A549 (cell line): ENCODE measurements around the gene MEF2D. TPM values are rescaled to one million over a fixed set of nuclear protein-coding genes. Genes with fewer than 3 reads are reported as not detected.

ENCODE experiments used
- ATAC-seq, 2 experiments: fragments of 200-7000 bp in 1 of 2; fragments of >200 bp in 1 of 2; cut with Nextera tagmentation in 1 of 2; cut with Tn5 transposase in 1 of 2; 3 replicates each; pipeline versions ENCODE4 v1.8.0 to v1.9.1; 2018 to 2020; ENCODE audit warnings: mild to moderate bottlenecking in 1 of 2, moderate library complexity in 1 of 2
- CTCF ChIA-PET: fragments of 300-600 bp; sonication (Branson Sonifier 250); formaldehyde crosslinking; extraction: SDS; loops from one replicate; lab custom pipeline; 2021; ENCODE audit warnings: antibody characterized with exemption, inconsistent platforms; lab: Yijun Ruan, JAX
- POLR2A ChIA-PET: fragments of 350-600 bp; formaldehyde crosslinking; extraction: SDS; loops from one replicate; lab custom pipeline; 2021; ENCODE audit warnings: antibody characterized with exemption, inconsistent platforms; lab: Yijun Ruan, JAX
- DNase-seq, 2 experiments: peaks; one replicate each; pipeline versions ENCODE4 v3.0.0 to v3.0.0-alpha.2; 2011 to 2016; ENCODE audit warnings: low read depth in 1 of 2, low spot score in 1 of 2
- FAIRE-seq: peaks from 2 replicates; lab custom pipeline; 2011; peaks lifted over from hg19 to GRCh38; lab: Jason Lieb, UNC
- H3K27ac ChIP-seq, 2 experiments: fragments of >200 bp; sonication (Bioruptor Twin); formaldehyde crosslinking; 3 replicates each; pipeline ENCODE4 v1.5.1; 2016 to 2017
- H3K4me1 ChIP-seq: fragments of >200 bp; sonication (Bioruptor Twin); formaldehyde crosslinking; 3 replicates; pipeline ENCODE4 v1.6.1; 2016
- H3K4me2 ChIP-seq: fragments of >200 bp; sonication (Bioruptor Twin); formaldehyde crosslinking; 3 replicates; pipeline ENCODE4 v1.6.1; 2016
- H3K4me3 ChIP-seq: fragments of >200 bp; sonication (Bioruptor Twin); formaldehyde crosslinking; 3 replicates; pipeline ENCODE4 v1.5.1; 2016
- H3K9me3 ChIP-seq: fragments of >200 bp; sonication (Bioruptor Twin); formaldehyde crosslinking; 3 replicates; pipeline ENCODE4 v1.6.1; 2016
- ATOH8 ChIP-seq: fragments of 250-450 bp; sonication (Bioruptor Pico); IDR thresholded peaks from 2 replicates; pipeline ENCODE4 v1.5.0; 2020; ENCODE audit warnings: low read depth, mild to moderate bottlenecking, moderate library complexity
- BHLHE40 ChIP-seq: IDR thresholded peaks from 2 replicates; pipeline ENCODE4 v1.6.1; 2012; ENCODE audit warnings: low read depth, low read length, inconsistent platforms
- CEBPB ChIP-seq, 2 experiments: fragments of >200 bp in 1 of 2; sonication (Bioruptor Twin) in 1 of 2; formaldehyde crosslinking in 1 of 2; IDR thresholded peaks; 2 replicates each; pipeline ENCODE4 v1.6.1; 2012 to 2016
- CHD2 ChIP-seq: fragments of 150-350 bp; IDR thresholded peaks from 2 replicates; pipeline ENCODE4 v1.6.1; 2014; ENCODE audit warnings: low read length; ENCODE audit not compliant: partially characterized antibody
- CTCF ChIP-seq: fragments of >200 bp; sonication (Bioruptor Twin); formaldehyde crosslinking; IDR thresholded peaks from 3 replicates; pipeline ENCODE4 v1.5.1; 2016
- EHF ChIP-seq: fragments of 250-450 bp; sonication (Bioruptor Pico); IDR thresholded peaks from 2 replicates; pipeline ENCODE4 v1.5.0; 2020; ENCODE audit warnings: mild to moderate bottlenecking
- ELK1 ChIP-seq: fragments of 150-350 bp; IDR thresholded peaks from 2 replicates; pipeline ENCODE4 v1.6.1; 2014; ENCODE audit warnings: low read depth, mild to moderate bottlenecking, low read length
- ESRRA ChIP-seq: fragments of 150-350 bp; IDR thresholded peaks from 2 replicates; pipeline ENCODE4 v1.6.1; 2014; ENCODE audit warnings: mild to moderate bottlenecking, low read length, borderline replicate concordance
- FOXS1 ChIP-seq: fragments of 250-450 bp; sonication (Bioruptor Pico); IDR thresholded peaks from 2 replicates; pipeline ENCODE4 v1.5.0; 2020; ENCODE audit warnings: mild to moderate bottlenecking, moderate library complexity
- HDAC2 ChIP-seq: fragments of 200-600 bp; sonication (generic); IDR thresholded peaks from 2 replicates; pipeline ENCODE4 v1.6.1; 2016
- HES2 ChIP-seq: fragments of >200 bp; sonication (Bioruptor Twin); formaldehyde crosslinking; IDR thresholded peaks from 2 replicates; pipeline ENCODE4 v1.6.1; 2016
- HMGXB4 ChIP-seq: fragments of 250-450 bp; sonication (Bioruptor Pico); IDR thresholded peaks from 2 replicates; pipeline ENCODE4 v1.5.0; 2021; ENCODE audit warnings: mild to moderate bottlenecking, moderate library complexity, borderline replicate concordance
- HOXA7 ChIP-seq: fragments of 250-450 bp; sonication (Bioruptor Pico); IDR thresholded peaks from 2 replicates; pipeline ENCODE4 v1.5.0; 2020; ENCODE audit warnings: mild to moderate bottlenecking, moderate library complexity
- HOXB13 ChIP-seq: fragments of 250-450 bp; sonication (Bioruptor Pico); IDR thresholded peaks from 2 replicates; pipeline ENCODE4 v1.5.0; 2020; ENCODE audit warnings: low read depth, mild to moderate bottlenecking, moderate library complexity
- JUN ChIP-seq, 2 experiments: fragments of >200 bp; sonication (Bioruptor Twin); formaldehyde crosslinking; IDR thresholded peaks; 2 replicates in 1 of 2; 3 replicates in 1 of 2; pipeline ENCODE4 v1.6.1; 2016 to 2017
- JUNB ChIP-seq: fragments of >200 bp; sonication (Bioruptor Twin); formaldehyde crosslinking; IDR thresholded peaks from 2 replicates; pipeline ENCODE4 v1.6.1; 2016
- KDM1A ChIP-seq: fragments of 200-600 bp; sonication (generic); IDR thresholded peaks from 2 replicates; pipeline ENCODE4 v1.6.1; 2016; ENCODE audit warnings: low read depth, mild to moderate bottlenecking
- KDM5A ChIP-seq: fragments of 200-600 bp; sonication (generic); IDR thresholded peaks from 2 replicates; pipeline ENCODE4 v1.6.1; 2016; ENCODE audit warnings: antibody characterized with exemption, mild to moderate bottlenecking
- NFE2L2 ChIP-seq: fragments of 150-350 bp; conservative IDR thresholded peaks from 2 replicates; pipeline ENCODE4 v1.6.1; 2014; ENCODE audit warnings: low read length
- PHF8 ChIP-seq: fragments of 200-600 bp; sonication (generic); IDR thresholded peaks from 2 replicates; pipeline ENCODE4 v1.6.1; 2016; ENCODE audit warnings: low read depth, mild to moderate bottlenecking, antibody characterized with exemption, moderate library complexity, borderline replicate concordance
- RARB ChIP-seq: fragments of 250-450 bp; sonication (Bioruptor Pico); IDR thresholded peaks from 2 replicates; pipeline ENCODE4 v1.8.0; 2021; ENCODE audit warnings: mild to moderate bottlenecking, moderate library complexity
- RFX5 ChIP-seq: fragments of 450-650 bp; IDR thresholded peaks from 2 replicates; pipeline ENCODE4 v1.7.1; 2014; ENCODE audit warnings: antibody characterized with exemption, mild to moderate bottlenecking, moderate library complexity
- SMC3 ChIP-seq: fragments of >200 bp; sonication (Bioruptor Twin); formaldehyde crosslinking; IDR thresholded peaks from 3 replicates; pipeline ENCODE4 v1.6.1; 2018; ENCODE audit warnings: inconsistent platforms
- SREBF2 ChIP-seq: fragments of 450-650 bp; IDR thresholded peaks from 2 replicates; pipeline ENCODE4 v1.6.1; 2014; ENCODE audit warnings: mild to moderate bottlenecking, moderate library complexity
- TFCP2L1 ChIP-seq: fragments of 250-450 bp; sonication (Bioruptor Pico); IDR thresholded peaks from 2 replicates; pipeline ENCODE4 v1.5.0; 2021; ENCODE audit warnings: mild to moderate bottlenecking
- TP53 ChIP-seq: fragments of 250-450 bp; sonication (Bioruptor Pico); IDR thresholded peaks from 2 replicates; pipeline ENCODE4 v1.5.0; 2021; ENCODE audit warnings: mild to moderate bottlenecking, moderate library complexity
- USF2 ChIP-seq: fragments of 450-650 bp; IDR thresholded peaks from 2 replicates; pipeline ENCODE4 v1.6.1; 2014; ENCODE audit warnings: antibody characterized with exemption
- ZC3H11A ChIP-seq: fragments of 450-650 bp; IDR thresholded peaks from 2 replicates; pipeline ENCODE4 v1.6.1; 2014; ENCODE audit warnings: antibody characterized with exemption, mild to moderate bottlenecking
- ZNF302 ChIP-seq: fragments of 250-450 bp; sonication (Bioruptor Pico); IDR thresholded peaks from 2 replicates; pipeline ENCODE4 v1.9.0; 2021; ENCODE audit warnings: inconsistent platforms, mild to moderate bottlenecking, moderate library complexity
- ZSCAN20 ChIP-seq: fragments of 250-450 bp; sonication (Bioruptor Pico); IDR thresholded peaks from 2 replicates; pipeline ENCODE4 v1.8.0; 2022; ENCODE audit warnings: mild to moderate bottlenecking, moderate library complexity
- WGBS: methylation state at CpG from one replicate; pipeline ENCODE4 v1.1.6; 2017; ENCODE audit errors: missing lambda C conversion rate; 5-methylcytosine and 5-hydroxymethylcytosine counted together
- polyA plus RNA-seq, 4 experiments: library from polyadenylated mRNA; depleted of rRNA in 3 of 4; stranded (reverse); fragments of >200 nt; fragmentation: RNase III in 1 of 4; extraction: RNeasy Plus Mini Kit Qiagen cat#74134 plus additional on column Dnase treatment in 1 of 4; gene quantifications; 2 replicates in 3 of 4; 3 replicates in 1 of 4; pipeline ENCODE4 v1.2.3, GENCODE V29; 2011 to 2017

The MEF2D gene
- polyA plus RNA-seq, 2 of the 4 experiments (the other 2 are of a cell fraction) = 16.8 to 23.4 TPM

- Histone ChIP-seq H3K4me2 (no peak overlapping the region), H3K4me3 (no peak overlapping the region), H3K4me1 (peaks cover 62% of the 10 kb centered on the region), H3K9me3 (no peaks in the 10 kb centered on the region), H3K27ac (no peak overlapping the region)
- ATAC-seq = no peak
- no peak for TF ChIP-seq HOXB13
- no peak for TF ChIP-seq ATOH8
- TF ChIP-seq NFE2L2 = no peak
- no peak for TF ChIP-seq KDM5A
- no peak for TF ChIP-seq JUNB
- TF ChIP-seq SMC3 = no peak
- no peak for TF ChIP-seq ZC3H11A
- no peak for TF ChIP-seq ZSCAN20 (CRISPR knock-in tag)
- no peak for TF ChIP-seq FOXS1 (CRISPR knock-in tag)
- no peak for TF ChIP-seq KDM1A
- TF ChIP-seq ZNF302 (CRISPR knock-in tag) = no peak
- TF ChIP-seq SREBF2 = no peak
- TF ChIP-seq HOXA7 (CRISPR knock-in tag) = no peak
- TF ChIP-seq CHD2 = no peak
- no peak for TF ChIP-seq PHF8
- TF ChIP-seq TFCP2L1 (CRISPR knock-in tag) = no peak
- TF ChIP-seq ESRRA = no peak
- ChIA-PET CTCF (interaction anchor here (2.2 to 24.0 kb wide), 2 partner anchors 10 to 27 kb away, joined by 7 to 474 read pairs; partner anchors contain the start of gene MEF2D), POLR2A (interaction anchor here (0.7 kb wide), 1 partner anchor 11 kb away, joined by 3 read pairs; no protein-coding TSS in a partner anchor)
- no peak for DNase-seq
- no peak for FAIRE-seq
- 92% methylated on average over 5 of the region's 18 CpGs for WGBS
These were observed 32.7 kb downstream of the MEF2D start for GRCh38 chr1:156467906-156468305.

GRCh38 chr1:156467385-156467784, 33.2 kb downstream of the MEF2D start:
- no peak overlapping the region for H3K27ac ChIP-seq
- 94% methylated on average over 9 of the region's 9 CpGs for WGBS
- DNase-seq (no peak), FAIRE-seq (no peak), ATAC-seq (no peak)
- H3K9me3 ChIP-seq = no peaks in the 10 kb centered on the region
- H3K4me2 ChIP-seq = no peak overlapping the region
- ChIA-PET POLR2A (interaction anchor here (0.7 to 1.6 kb wide), 2 partner anchors 10 to 34 kb away, joined by 3 to 4 read pairs; no protein-coding TSS in a partner anchor), CTCF (interaction anchor here (0.8 to 24.0 kb wide), 6 partner anchors 10 to 126 kb away, joined by 3 to 474 read pairs (median 6); partner anchors contain the start of gene MEF2D)
- no peak overlapping the region for H3K4me3 ChIP-seq
- peaks cover 61% of the 10 kb centered on the region for H3K4me1 ChIP-seq
- TF ChIP-seq EHF (no peak), RARB (CRISPR knock-in tag) (no peak), SMC3 (no peak), ELK1 (no peak), HOXA7 (CRISPR knock-in tag) (no peak), TP53 (CRISPR knock-in tag) (no peak), HES2 (no peak), ZNF302 (CRISPR knock-in tag) (no peak), ZC3H11A (no peak), USF2 (no peak), HDAC2 (no peak), CEBPB (IDR thresholded peaks at IDR 0.05) (no peak), JUN (IDR thresholded peaks at IDR 0.05) (no peak), HMGXB4 (no peak), RFX5 (no peak), PHF8 (no peak), CTCF (no peak), FOXS1 (CRISPR knock-in tag) (no peak), BHLHE40 (no peak)
